SK-N-MC (cell line): ENCODE data around the gene NOM1.
A peak's percentile ranks its signal among the peaks of the same experiment; 100 is the strongest.
"Not testable (repeated sequence)": the region's sequence is repeated elsewhere in the genome, so short reads cannot be mapped to it uniquely, and the experiment has no call there.

Source experiments
- DNase-seq: peaks from one replicate; pipeline ENCODE4 v3.0.0-alpha.2; 2011; ENCODE audit warnings: low read depth, low spot score
- H3K27ac ChIP-seq: fragments of 200-600 bp; sonication (generic); 2 replicates; pipeline ENCODE4 v1.5.1; 2016; ENCODE audit warnings: mixed run types
- H3K36me3 ChIP-seq: fragments of 200-600 bp; sonication (generic); 2 replicates; pipeline ENCODE4 v1.6.1; 2017; ENCODE audit warnings: antibody characterized with exemption, low read length, mixed read lengths; ENCODE audit not compliant: insufficient read depth
- H3K4me3 ChIP-seq: fragments of 200-600 bp; sonication (generic); 2 replicates; pipeline ENCODE4 v1.5.1; 2016
- H3K9ac ChIP-seq: fragments of 200-600 bp; sonication (generic); 2 replicates; pipeline ENCODE4 v1.8.0; 2017; ENCODE audit warnings: mixed run types, mixed read lengths; ENCODE audit not compliant: insufficient read length
- H3K9me3 ChIP-seq: fragments of 200-600 bp; sonication (generic); 2 replicates; pipeline ENCODE4 v1.6.1; 2017; ENCODE audit warnings: low read depth, mild to moderate bottlenecking, antibody characterized with exemption, low read length, moderate library complexity, mixed read lengths
- EZH2 ChIP-seq: fragments of 200-600 bp; sonication (generic); IDR thresholded peaks from one replicate; pipeline ENCODE4 v1.6.1; 2017; ENCODE audit warnings: antibody characterized with exemption
- FOXP2 ChIP-seq: optimal IDR thresholded peaks from 2 replicates; pipeline ENCODE3; 2011; ENCODE audit warnings: mild to moderate bottlenecking, moderate library complexity; ENCODE audit not compliant: insufficient read depth; ENCODE audit errors: extremely low read length, control extremely low read depth
- POLR2AphosphoS5 ChIP-seq: IDR thresholded peaks from 2 replicates; pipeline ENCODE4 v1.6.1; 2012; ENCODE audit warnings: mild to moderate bottlenecking, low read depth, low read length, borderline replicate concordance

NOM1 gene

DNA sequence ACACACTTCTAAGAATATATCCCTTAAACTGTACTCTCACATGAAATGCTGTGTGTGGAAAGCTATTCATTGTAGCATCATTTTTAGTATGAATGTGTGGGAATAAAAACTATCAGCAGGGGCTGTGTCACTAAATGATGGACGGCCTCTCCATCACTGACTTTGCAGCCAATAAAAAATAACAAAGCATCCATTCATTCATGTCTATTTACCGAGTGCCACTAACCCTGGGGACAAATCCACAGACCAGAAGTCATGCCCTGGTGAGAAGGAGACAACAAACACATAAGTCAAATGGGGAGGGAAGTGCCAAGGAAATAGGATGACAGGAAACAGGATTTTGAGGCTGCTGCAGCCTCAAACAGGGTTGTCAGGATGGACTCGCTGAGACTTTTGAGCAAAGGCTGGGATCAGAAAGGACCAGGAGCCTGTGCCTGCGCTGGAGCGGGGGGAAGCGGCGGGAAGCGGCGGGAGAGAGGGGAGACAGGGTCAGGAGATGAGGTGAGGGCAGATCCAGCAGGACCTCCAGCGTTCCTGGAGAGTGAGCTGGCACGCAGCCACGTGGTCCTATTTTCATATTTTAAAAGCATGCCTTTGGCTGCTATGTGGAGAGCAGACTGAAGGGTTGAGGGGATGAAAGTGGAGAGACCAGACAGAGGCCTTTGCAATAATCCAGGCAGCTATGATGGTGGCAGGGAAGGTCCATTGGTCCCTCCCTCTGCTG, 2.2 kb upstream of the NOM1 start:
- no peak overlapping the region for H3K4me3 ChIP-seq
- no peak for TF ChIP-seq FOXP2
- no peak for TF ChIP-seq EZH2
- no peak for TF ChIP-seq POLR2AphosphoS5

DNA sequence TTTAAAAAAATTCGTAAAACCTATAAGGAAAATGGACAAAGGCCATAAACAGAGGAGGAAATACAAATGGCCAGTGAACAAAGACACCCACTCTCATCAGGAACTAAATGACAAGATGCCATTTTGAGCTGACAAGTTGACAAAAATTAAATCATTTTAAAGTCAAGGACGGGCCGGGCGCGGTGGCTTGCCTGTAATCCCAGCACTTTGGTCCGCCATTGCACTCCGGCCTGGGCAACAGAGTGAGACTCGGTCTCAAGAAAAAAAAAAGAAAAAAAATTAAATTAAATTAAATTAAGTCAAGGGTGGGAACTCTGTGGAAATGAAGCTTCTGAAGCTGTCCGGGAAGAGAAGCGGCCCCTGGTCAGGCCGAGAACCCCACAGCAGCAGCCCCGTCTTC, 1.2 kb upstream of the NOM1 start:
- TF ChIP-seq FOXP2 (no peak), EZH2 (no peak), POLR2AphosphoS5 (no peak)
- Histone ChIP-seq H3K9ac (no peak overlapping the region), H3K9me3 (no peaks in the 10 kb centered on the region), H3K4me3 (no peak overlapping the region), H3K36me3 (peaks cover 15% of the 10 kb centered on the region), H3K27ac (no peak overlapping the region)
- DNase-seq: no peak

More for the DNA sequence above, 2.2 kb upstream of the NOM1 start:
- DNase-seq: no peak
- Histone ChIP-seq H3K9ac (no peak overlapping the region), H3K36me3 (peaks cover 4% of the 10 kb centered on the region), H3K9me3 (no peaks in the 10 kb centered on the region), H3K27ac (no peak overlapping the region)

DNA sequence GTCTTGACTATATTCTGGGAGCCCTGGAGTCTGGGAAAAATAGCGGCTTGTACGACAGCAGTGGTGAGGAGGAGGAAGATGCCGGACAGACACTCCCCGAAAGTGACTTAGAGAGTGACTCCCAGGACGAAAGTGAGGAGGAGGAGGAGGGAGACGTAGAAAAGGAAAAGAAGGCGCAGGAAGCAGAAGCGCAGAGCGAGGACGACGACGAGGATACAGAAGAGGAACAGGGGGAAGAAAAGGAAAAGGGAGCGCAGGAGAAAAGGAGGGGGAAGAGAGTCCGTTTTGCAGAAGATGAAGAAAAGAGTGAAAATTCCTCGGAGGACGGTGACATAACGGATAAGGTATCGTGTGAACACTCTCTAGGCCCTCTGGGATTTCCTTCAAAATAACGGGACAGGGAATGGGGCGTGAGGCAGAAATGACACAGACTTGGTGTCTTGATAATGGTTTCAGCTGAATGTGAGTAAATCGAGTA, 908 bp downstream of the NOM1 start:
- Histone ChIP-seq H3K36me3 (peaks cover 36% of the 10 kb centered on the region), H3K9ac (peak overlapping the region; percentile 92), H3K9me3 (no peaks in the 10 kb centered on the region), H3K4me3 (peak overlapping the region; percentile 95), H3K27ac (no peak overlapping the region)
- DNase-seq: no peak
- no peak for TF ChIP-seq POLR2AphosphoS5
- no peak for TF ChIP-seq EZH2
- TF ChIP-seq FOXP2: no peak

DNA sequence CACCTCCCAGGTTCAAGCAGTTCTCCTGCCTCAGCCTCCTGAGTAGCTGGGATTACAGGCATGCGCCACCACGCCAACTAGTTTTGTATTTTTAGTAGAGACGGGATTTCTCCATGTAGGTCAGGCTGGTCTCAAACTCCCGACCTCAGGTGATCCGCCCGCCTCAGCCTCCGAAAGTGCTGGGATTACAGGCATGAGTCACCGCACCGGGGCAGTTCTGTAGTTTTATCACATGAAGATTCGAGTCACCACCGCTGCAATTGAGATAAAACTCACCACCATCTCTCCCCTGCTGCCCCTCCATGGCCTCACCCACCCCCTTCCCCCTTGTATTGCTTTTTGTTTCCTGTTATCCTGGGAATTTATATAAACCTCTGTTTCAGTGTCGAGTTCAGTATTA, 3.7 kb downstream of the NOM1 start:
- peaks cover 58% of the 10 kb centered on the region for H3K36me3 ChIP-seq
- H3K4me3 ChIP-seq, H3K27ac ChIP-seq, H3K9me3 ChIP-seq, DNase-seq, H3K9ac ChIP-seq: not testable (repeated sequence)

DNA sequence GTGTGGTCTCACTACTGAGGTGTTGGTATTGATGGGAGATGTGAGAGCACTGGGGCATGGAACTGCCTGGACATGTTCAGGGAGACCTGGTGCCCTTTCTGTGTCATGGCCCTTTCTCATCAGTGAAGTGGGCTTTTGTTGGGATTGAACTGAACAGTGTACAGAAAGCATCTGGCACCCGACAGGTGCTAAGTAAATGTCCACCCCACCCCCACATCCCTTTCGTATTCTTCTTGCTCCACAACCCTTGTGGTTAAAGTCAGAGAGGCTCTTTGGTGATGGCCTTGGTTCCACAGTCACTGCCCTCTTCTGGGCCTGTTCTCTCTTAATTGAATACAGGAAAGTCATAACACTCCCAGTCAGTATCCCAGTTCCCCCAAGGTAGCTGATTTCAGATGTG, 5.4 kb downstream of the NOM1 start:
- TF ChIP-seq FOXP2 (no peak), EZH2 (no peak), POLR2AphosphoS5 (no peak)
- no peak for DNase-seq
- peaks cover 71% of the 10 kb centered on the region for H3K36me3 ChIP-seq

DNA sequence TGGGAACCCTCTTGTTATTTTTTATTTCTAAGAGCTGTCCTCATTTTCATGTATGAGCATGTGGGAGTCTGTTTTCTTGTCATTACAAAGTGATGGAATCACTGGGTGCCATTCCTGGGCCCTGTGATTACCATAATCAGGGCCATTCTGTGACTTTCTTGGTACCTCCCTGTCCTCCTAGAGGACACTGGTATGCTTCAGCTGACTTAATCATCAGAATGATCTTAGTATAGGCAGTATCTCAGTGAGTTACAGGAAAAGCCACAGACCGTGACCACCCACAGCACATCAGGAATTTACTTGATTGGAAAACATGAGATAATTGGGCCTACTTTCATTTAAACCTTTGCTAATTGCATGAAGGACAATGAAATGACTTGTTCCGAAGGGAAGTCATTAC, 7.2 kb downstream of the NOM1 start:
- Histone ChIP-seq H3K27ac (no peak overlapping the region), H3K4me3 (no peak overlapping the region), H3K9me3 (no peaks in the 10 kb centered on the region), H3K9ac (no peak overlapping the region), H3K36me3 (peaks cover 89% of the 10 kb centered on the region)
- no peak for DNase-seq
- TF ChIP-seq POLR2AphosphoS5 (no peak), FOXP2 (no peak), EZH2 (no peak)

More for the DNA sequence above, 5.4 kb downstream of the NOM1 start:
- Histone ChIP-seq H3K9me3 (no peaks in the 10 kb centered on the region), H3K4me3 (no peak overlapping the region), H3K27ac (no peak overlapping the region), H3K9ac (no peak overlapping the region)

DNA sequence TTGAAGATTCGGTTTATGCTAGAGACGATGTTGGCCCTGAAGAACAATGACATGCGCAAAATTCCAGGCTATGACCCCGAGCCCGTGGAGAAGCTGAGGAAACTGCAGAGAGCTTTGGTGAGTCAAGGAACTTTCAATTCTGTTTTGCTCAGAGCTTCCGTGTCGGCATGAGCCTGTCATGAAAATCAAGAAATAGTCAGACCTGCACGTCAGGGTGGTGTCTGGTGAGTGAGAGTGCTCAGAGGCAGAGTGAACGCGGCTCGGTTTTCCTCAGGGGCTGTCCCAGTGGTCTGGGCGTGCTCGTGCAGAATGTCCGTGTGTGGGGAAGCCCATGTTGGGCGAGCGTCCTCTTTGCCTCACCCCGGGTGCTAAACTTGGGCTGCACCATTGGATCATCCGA, 12.6 kb downstream of the NOM1 start:
- H3K27ac ChIP-seq: no peak overlapping the region
- no peak overlapping the region for H3K9ac ChIP-seq
- no peaks in the 10 kb centered on the region for H3K9me3 ChIP-seq
- H3K4me3 ChIP-seq: no peak overlapping the region
- no peak for TF ChIP-seq EZH2
- TF ChIP-seq POLR2AphosphoS5: no peak
- no peak for TF ChIP-seq FOXP2
- H3K36me3 ChIP-seq: peaks cover 87% of the 10 kb centered on the region
- no peak for DNase-seq

DNA sequence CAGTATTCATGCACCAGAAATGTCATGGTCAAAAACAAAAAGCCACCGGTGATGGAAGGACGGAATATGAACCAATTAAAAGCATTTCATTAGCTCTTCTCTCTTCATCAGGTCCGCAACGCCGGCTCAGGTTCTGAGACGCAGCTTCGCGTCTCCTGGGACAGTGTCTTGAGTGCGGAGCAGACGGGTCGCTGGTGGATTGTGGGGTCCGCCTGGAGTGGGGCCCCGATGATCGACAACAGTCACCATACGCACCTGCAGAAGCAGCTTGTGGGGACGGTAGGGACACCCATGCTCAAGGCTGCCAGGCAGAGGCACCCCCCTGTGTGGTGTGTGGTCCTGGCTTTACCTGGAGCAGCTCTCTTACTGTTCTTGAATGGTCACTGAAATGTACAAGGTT, 13.4 kb downstream of the NOM1 start:
- peaks cover 88% of the 10 kb centered on the region for H3K36me3 ChIP-seq
- DNase-seq: no peak
- no peak overlapping the region for H3K9ac ChIP-seq
- TF ChIP-seq POLR2AphosphoS5: no peak
- TF ChIP-seq FOXP2: no peak
- no peak for TF ChIP-seq EZH2
- no peak overlapping the region for H3K4me3 ChIP-seq
- H3K9me3 ChIP-seq: no peaks in the 10 kb centered on the region
- H3K27ac ChIP-seq: no peak overlapping the region

DNA sequence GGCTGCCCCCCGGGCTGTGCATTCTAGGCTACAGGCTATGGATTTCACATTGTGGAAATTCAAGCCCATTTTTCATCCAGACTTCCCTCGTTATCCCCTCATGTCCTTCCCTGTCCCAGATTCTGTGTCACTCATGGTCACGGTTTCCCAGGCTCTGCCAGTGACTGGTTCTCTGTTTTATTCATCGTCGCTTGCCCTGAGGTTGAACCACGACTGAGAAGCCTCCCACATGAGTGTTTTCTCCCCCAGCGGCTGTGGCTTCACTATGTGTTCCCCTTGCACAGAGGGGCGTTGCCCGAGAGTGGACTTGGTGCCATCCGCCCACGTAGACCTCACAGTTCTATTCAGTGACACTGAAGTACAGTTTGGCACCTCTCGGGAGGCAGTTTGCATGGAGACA, 14.0 kb downstream of the NOM1 start:
- DNase-seq: no peak
- H3K36me3 ChIP-seq: peaks cover 82% of the 10 kb centered on the region
- no peak overlapping the region for H3K27ac ChIP-seq
- H3K9ac ChIP-seq: no peak overlapping the region
- no peaks in the 10 kb centered on the region for H3K9me3 ChIP-seq
- no peak overlapping the region for H3K4me3 ChIP-seq
- TF ChIP-seq EZH2 (no peak), FOXP2 (no peak), POLR2AphosphoS5 (no peak)
